Measurements from ENCODE around the gene ATP8A2.

- TF ChIP-seq REST (IDR thresholded peaks at IDR 0.05; ENCODE audit: borderline replicate concordance) (no peak), SMC3 (conservative IDR thresholded peaks at IDR 0.05; ENCODE audit: poor library complexity) (no peak), CTCF (IDR thresholded peaks at IDR 0.05; ENCODE audit: poor library complexity, severe bottlenecking) (no peak)
Measured at GRCh38 chr13:25354377-25354776, 17.4 kb upstream of the ATP8A2 start.
